Urinary bladder (tissue), 4 donors: ENCODE measurements around the gene EMP2. TPM values are rescaled to one million over a fixed set of nuclear protein-coding genes. Genes with fewer than 3 reads are reported as not detected.
A peak's percentile ranks its signal among the peaks of the same experiment; 100 is the strongest.
"Not testable (repeated sequence)": the region's sequence is repeated elsewhere in the genome, so short reads cannot be mapped to it uniquely, and the experiment has no call there.

Experiments used
- DNase-seq: peaks from one replicate; pipeline ENCODE4 v3.0.0-alpha.2; 2015; ENCODE audit errors: extremely low spot score
- H3K27ac ChIP-seq: one replicate; pipeline ENCODE4 v1.5.1; 2013; ENCODE audit warnings: low read depth, mild to moderate bottlenecking, moderate library complexity
- H3K36me3 ChIP-seq: one replicate; pipeline ENCODE4 v1.6.1; 2013; ENCODE audit warnings: mild to moderate bottlenecking, moderate library complexity; ENCODE audit not compliant: insufficient read depth
- H3K4me1 ChIP-seq: one replicate; pipeline ENCODE4 v1.6.1; 2013; ENCODE audit warnings: mild to moderate bottlenecking, moderate library complexity; ENCODE audit not compliant: insufficient read depth
- H3K4me3 ChIP-seq: one replicate; pipeline ENCODE4 v1.5.1; 2013; ENCODE audit warnings: low read depth, low read length
- WGBS: extraction: QIAGEN DNeasy Blood & Tissue Kit; methylation state at CpG from one replicate; pipeline ENCODE4 v1.1.7; 2013; 5-methylcytosine and 5-hydroxymethylcytosine counted together
- polyA plus RNA-seq: library from polyadenylated mRNA; stranded (reverse); fragments of 200-250 nt; gene quantifications from one replicate; pipeline ENCODE4 v1.2.3, GENCODE V29; 2013
- total RNA-seq: library from RNA; depleted of rRNA; stranded (reverse); fragments of >200 nt; gene quantifications from one replicate; pipeline ENCODE4 v1.2.3, GENCODE V29; 2014
- donor health status: healthy with polysubstance abuse.
- donor health status: healthy.

Gene EMP2
- total RNA-seq (47.3 TPM), polyA plus RNA-seq (41.7 TPM)

GRCh38 chr16:10579965-10580882 lies at the start of gene EMP2:
TSS of gene EMP2 (minus strand) at chr16:10580598. CDS start at chr16:10547617, 32,981 bp downstream.
- no peak for DNase-seq
- WGBS: under 1% methylated on average over 91 of the region's 91 CpGs
- Histone ChIP-seq H3K4me3 (peak within 1 kb of the TSS; percentile 62), H3K27ac (peak within 1 kb of the TSS; percentile 90), H3K4me1 (no peaks in the 10 kb centered on the region), H3K36me3 (no peaks in the 10 kb centered on the region)

- 44% methylated on average over 6 of the region's 6 CpGs for WGBS
- DNase-seq: no peak
- H3K27ac ChIP-seq: no peak overlapping the region
- no peak overlapping the region for H3K4me3 ChIP-seq
- H3K4me1 ChIP-seq: no peaks in the 10 kb centered on the region
- no peaks in the 10 kb centered on the region for H3K36me3 ChIP-seq
Observed at GRCh38 chr16:10629592-10629963, 49.2 kb upstream of the EMP2 start.

DNA sequence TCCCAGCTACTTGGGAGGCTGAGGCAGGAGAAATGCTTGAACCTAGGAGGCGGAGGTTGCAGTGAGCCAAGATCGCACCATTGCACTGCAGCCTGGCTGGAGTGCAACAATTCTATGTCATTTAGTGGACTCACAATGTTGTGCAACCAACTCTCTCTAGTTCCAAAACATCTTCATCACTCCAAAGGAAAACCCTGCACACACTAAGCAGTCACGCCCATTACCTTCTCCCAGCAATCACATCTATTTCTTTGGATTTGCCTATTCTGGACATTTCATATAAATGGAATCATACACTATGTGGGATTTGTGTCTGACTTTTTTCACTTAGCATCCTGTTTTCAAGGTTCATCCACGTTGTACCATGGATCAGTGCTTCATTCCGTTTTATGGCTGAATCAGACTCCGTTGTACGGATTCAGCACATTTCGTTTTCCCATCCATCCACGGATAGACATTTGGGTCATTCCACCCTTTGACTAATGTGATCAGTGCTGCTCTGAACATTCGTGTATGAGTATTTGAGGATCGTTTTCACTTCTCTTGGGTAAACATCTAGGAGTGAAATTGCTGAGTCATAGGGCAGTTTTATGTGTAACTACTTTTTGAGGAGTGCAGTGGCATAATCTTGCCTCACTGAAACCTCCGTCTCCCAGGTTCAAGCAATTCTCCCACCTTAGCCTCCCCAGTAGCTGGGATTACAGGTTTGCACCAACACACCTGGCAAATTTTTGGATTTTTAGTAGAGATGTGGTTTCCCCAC lies 45.4 kb upstream of the EMP2 start:
- Histone ChIP-seq H3K36me3 (no peaks in the 10 kb centered on the region), H3K27ac (no peak overlapping the region), H3K4me3 (no peak overlapping the region), H3K4me1 (no peaks in the 10 kb centered on the region)
- no peak for DNase-seq
- WGBS: 83% methylated on average over 12 of the region's 12 CpGs

GRCh38 chr16:10624527-10624926 lies 44.1 kb upstream of the EMP2 start:
- H3K27ac ChIP-seq: no peak overlapping the region
- DNase-seq: no peak
- 84% methylated on average over 6 of the region's 6 CpGs for WGBS
- no peaks in the 10 kb centered on the region for H3K36me3 ChIP-seq
- H3K4me3 ChIP-seq: no peak overlapping the region
- no peaks in the 10 kb centered on the region for H3K4me1 ChIP-seq

- 88% methylated on average over 3 of the region's 3 CpGs for WGBS
- Histone ChIP-seq H3K4me3 (no peak overlapping the region), H3K27ac (no peak overlapping the region), H3K36me3 (no peaks in the 10 kb centered on the region), H3K4me1 (no peaks in the 10 kb centered on the region)
- DNase-seq: no peak
Observed at GRCh38 chr16:10623059-10623458, 42.7 kb upstream of the EMP2 start.

DNA sequence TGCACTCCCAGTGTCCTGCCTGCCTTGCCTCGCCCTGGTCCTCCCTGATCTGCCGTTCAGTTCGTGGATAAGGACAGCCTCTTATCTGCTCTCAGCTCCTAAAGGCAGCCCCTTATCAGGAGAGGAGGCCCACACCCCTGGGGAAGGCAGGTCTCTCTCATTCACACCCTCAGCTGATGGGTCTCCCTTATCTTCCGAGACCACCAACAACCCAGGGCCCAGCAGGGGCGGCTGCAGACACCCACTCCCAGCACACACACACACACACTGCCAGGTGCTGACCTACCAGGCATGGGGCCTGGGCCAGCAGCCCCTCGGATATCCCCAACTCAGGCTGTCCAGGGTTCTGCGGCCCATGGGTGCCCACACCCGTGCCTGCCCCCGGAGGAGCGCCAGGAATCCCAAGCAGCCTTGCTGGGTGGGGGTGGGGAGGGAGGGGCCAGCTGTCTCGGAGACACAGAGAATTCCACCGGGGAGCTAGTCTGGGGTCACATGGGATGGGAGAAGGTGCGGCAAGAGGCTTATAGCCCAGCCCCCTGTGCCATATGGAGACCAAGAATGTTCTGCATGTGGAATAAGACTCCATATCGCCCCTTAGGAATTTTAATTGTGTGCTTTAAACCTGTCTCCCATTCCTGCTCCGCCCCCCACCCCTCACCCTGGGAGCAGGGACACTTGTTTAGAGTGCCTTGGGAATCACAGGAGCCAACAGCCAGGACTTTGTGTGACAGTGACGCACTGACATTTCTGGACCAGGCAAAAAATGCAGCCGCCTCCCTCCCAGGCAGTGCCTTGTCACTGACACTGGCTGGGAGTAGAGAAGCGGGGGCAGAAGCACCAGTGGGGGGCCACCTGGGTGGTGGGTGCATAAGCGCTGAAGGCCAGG lies 41.9 kb upstream of the EMP2 start:
- 67% methylated on average over 19 of the region's 19 CpGs for WGBS
- no peak for DNase-seq
- H3K36me3 ChIP-seq: no peaks in the 10 kb centered on the region
- H3K4me1 ChIP-seq: no peaks in the 10 kb centered on the region
- no peak overlapping the region for H3K27ac ChIP-seq
- no peak overlapping the region for H3K4me3 ChIP-seq

GRCh38 chr16:10621216-10621949 lies 41.0 kb upstream of the EMP2 start:
- 85% methylated on average over 7 of the region's 7 CpGs for WGBS
- H3K4me1 ChIP-seq, H3K36me3 ChIP-seq, DNase-seq, H3K4me3 ChIP-seq, H3K27ac ChIP-seq: not testable (repeated sequence)

DNA sequence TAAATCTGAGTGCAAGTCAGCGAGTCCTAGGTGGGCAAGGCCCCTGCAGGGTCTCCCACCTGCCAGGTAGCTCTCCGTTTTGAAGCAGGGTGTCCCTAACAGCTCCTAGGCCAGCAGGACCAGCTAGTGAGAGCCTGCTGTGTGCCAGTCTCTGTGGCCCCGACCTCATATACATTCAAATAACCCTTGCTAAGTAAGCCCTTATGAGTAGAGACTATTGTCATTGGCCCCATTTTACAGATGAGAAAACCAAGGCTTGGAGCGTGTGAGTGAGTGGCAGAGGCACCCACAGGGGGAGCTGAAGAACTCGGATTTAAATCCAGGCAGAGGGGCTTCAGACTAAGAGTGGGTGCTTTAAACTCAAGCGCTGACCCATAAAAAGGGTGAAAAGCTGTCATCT lies 39.7 kb upstream of the EMP2 start:
- H3K36me3 ChIP-seq: no peaks in the 10 kb centered on the region
- H3K27ac ChIP-seq: no peak overlapping the region
- DNase-seq: no peak
- H3K4me3 ChIP-seq: no peak overlapping the region
- no peaks in the 10 kb centered on the region for H3K4me1 ChIP-seq
- WGBS: 86% methylated on average over 6 of the region's 6 CpGs

GRCh38 chr16:10619271-10619849 lies 39.0 kb upstream of the EMP2 start:
- 33% methylated on average over 25 of the region's 25 CpGs for WGBS
- no peak for DNase-seq
- no peak overlapping the region for H3K4me3 ChIP-seq
- H3K36me3 ChIP-seq: no peaks in the 10 kb centered on the region
- no peak overlapping the region for H3K27ac ChIP-seq
- no peaks in the 10 kb centered on the region for H3K4me1 ChIP-seq

GRCh38 chr16:10618710-10619209 lies 38.4 kb upstream of the EMP2 start:
- no peak overlapping the region for H3K4me3 ChIP-seq
- H3K4me1 ChIP-seq: no peaks in the 10 kb centered on the region
- DNase-seq: no peak
- WGBS: 65% methylated on average over 13 of the region's 13 CpGs
- H3K27ac ChIP-seq: no peak overlapping the region
- H3K36me3 ChIP-seq: no peaks in the 10 kb centered on the region

DNA sequence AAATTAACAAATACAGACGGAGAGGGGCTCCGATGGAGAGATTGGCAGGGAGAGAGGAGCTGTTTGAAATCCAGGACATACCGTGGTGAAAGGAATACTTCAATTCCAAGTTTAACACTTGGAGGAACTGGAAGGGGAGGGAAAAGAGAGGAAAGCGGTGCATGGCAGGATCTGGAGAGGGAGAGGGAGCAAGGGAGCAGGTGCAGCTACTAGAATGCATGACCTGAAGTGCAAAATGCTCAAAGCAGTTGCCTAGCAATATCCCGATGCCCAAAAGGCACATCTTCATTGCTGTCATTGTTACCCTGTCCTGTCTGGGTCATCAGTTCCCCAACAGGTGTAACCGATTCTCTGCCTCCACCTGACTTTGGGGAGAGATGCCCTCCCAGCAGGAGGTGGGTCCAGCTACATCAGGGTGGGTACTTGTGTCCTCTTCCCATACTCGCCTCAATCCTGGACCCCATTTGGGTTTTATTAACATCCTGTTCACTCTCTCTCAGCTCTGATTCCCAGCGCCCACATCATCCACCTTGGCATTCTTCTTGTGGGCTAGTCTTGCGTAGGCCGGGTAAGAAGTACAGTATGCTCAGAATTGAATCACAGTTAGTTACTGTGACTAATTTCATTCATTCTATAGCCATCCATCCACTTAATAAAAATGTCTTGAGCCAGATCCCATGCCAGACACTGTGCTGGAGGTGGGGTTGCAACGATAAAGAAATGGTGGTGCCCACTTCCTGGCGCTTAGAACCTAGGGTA lies 37.4 kb upstream of the EMP2 start:
- H3K4me3 ChIP-seq: no peak overlapping the region

More for the DNA sequence above, 37.4 kb upstream of the EMP2 start:
- Histone ChIP-seq H3K4me1 (no peaks in the 10 kb centered on the region), H3K27ac (no peak overlapping the region), H3K36me3 (no peaks in the 10 kb centered on the region)
- DNase-seq: no peak
- WGBS: 73% methylated on average over 12 of the region's 12 CpGs
